Dermis microvascular lymphatic vessel endothelial cell (primary cell): ENCODE data around the gene CD83. TPM values are rescaled to one million over a fixed set of nuclear protein-coding genes. Genes with fewer than 3 reads are reported as not detected.
"Not testable (repeated sequence)": the region's sequence is repeated elsewhere in the genome, so short reads cannot be mapped to it uniquely, and the experiment has no call there.

Experiments used
- DNase-seq, 2 donors: peaks; one replicate each; pipeline versions ENCODE4 v3.0.0 to v3.0.0-alpha.2; 2010; ENCODE audit warnings: low read depth in 2 of 2
- total RNA-seq: library from RNA; depleted of rRNA; stranded (reverse); fragments of >200 nt; gene quantifications from 2 replicates; pipeline ENCODE4 v1.2.1, GENCODE V29; 2014

Gene CD83
- total RNA-seq, 1 donor from 2014 or later, result 2.1 TPM

DNA sequence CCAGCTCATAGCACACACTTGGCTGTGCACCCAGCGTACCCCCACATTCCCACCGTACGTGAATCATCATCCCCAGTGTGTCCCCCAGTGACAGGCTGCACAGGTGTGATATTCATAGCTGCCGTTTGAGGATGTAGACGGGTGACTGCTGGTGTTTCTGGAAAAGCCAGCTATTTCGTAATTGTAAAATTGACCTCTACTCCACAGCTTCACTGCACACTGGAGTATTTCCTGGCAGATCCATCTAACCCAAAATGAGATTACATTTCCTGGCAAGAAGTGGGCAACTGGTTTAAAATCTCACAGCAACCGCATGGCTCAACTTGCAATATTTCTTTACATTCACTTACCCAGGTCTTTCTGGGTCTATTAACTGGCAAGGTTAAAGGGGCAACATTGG lies 30.3 kb downstream of the CD83 start:
- no peak for DNase-seq

DNA sequence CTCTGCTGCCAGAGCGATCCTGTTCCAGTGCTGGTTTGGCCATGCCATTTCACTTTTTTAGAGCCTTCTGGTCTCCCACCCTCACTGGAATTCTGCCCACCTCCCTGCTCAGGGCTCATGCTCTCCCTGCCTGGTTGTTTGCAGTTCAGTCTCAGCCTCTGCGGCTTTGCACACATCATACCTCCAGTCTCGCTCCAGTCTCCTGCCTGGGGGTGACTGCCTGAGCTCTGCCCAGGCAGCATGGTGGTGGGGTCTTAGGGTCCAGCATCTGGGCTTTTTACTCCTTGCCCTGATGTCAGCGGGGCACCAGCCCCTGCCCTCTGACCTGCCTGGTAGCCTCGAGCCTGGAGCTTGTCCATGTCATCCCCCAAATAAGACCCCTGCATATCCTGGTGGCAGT lies 30.9 kb downstream of the CD83 start:
- no peak for DNase-seq

DNA sequence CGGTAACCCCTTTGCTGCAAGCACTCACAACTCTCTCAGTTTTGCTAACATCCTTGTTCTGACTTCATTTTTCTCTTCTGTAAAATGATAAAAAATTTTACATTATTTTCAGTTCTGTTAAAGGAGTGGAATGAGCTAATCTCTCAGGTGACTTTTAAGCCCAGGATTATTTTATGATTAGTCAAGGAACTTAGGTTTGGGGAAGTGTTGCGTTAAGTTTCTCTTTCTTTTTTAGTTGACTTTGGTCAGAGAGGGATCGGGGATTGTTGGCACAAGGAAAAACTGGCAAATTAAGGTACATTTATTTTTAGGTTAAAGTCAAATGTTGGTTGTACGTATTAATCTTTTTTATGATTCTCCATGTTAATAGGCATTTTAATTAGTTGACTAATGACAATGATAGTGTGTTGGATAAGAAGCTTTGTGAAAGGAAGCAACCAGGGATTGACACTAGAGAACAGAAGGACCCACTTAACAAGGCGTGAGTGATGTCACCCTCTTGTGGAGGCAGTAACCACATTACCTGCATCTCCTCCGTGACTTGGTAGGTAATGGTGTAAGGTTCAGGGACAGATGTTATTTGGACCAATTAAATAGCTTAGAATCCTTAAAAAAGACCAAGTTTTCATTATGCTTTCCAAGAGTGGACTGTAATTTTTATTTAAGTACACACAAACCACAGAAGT lies 31.6 kb downstream of the CD83 start:
- DNase-seq, result no peak

DNA sequence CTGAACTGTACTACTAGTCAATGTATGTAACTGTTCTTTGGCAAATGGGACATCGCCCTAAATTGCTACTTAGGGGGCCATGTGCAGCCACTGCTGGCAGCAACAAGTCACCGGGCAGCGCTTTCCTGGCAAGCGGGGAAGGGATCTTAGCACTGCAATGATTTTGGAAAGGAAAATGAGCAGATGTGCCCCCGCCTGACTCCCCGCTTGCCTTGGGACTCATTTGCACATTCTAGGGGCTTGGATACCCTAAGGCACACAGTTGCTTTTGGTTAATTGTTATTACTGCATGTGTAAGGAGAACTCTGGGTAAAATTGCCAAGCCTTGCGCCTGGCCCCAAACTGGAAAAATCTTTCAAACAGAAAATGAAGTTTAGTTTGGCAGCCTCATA lies 32.2 kb downstream of the CD83 start:
- DNase-seq, result no peak

DNA sequence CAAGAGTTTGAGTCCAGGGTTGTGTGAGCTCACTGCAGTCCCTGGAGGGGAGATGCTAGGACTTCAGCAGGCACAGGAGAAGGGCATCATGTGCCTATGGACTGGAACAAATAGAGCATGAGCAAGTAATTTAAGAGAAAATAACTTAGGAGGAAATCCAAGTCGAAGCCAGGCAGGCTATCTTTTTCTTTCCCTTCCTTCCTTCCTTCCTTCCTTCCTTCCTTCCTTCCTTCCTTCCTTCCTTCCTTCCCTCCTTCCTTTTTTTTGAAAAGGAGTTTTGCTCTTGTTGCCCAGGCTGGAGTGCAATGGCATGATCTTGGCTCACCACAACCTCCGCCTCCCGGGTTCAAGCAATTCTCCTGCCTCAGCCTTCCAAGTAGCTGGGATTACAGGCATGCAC lies 33.7 kb downstream of the CD83 start:
- not testable (repeated sequence) for DNase-seq

DNA sequence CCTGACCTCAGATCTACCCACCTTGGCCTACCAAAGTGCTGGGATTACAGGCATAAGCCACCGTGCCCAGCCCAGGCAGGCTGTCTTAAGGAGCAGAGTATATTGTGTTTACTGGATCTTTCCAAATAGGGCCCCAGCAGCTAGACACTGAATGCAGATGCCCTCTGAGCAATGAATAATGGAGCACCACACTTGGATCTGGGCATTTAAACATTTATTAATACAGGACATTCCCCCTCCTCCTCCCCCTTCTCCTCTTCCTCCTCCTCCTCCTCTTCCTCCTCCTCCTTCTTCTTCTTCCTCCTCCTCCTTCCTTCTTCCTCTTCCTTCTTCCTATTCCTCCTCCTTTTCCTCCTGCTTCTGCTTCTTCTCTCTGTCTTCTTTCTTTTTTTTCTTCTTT lies 34.2 kb downstream of the CD83 start:
- DNase-seq, result no peak

DNA sequence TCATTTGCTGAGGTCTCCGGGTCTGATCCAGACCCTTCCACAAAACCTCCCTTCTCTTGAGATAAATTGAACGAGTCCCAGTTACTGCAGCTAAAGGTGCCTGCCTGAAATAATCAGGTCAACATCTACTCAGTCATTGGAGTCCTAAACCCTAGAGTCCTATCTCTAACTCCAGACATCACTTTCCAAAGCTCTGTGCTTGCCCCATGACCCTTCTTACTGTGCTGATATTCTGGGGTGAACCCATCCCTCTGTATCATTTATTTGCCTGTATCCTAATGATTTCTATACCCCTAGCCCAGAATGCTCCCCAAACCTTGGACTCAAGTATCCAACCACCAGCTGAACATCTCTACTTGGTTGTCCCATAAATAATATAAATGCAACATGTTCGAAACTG lies 35.7 kb downstream of the CD83 start:
- no peak for DNase-seq

DNA sequence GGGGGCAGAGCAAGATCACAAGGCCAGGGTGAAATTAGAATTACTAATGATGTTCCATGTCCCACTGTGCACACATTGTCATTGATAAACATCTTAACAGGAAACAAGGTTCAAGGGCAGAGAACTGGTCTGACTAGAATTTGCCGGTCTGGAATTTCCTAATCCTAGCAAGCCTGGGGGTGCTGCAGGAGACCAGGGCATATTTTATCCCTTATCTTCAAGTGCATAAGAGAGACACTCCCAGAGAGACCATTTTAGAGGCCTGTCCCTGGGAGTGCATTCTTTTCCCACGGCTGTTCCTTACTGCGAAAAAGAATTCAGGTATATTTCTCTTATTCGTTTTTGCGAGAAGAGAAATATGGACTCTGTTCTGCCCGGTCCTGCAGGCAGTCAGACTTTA lies 41.5 kb downstream of the CD83 start:
- DNase-seq, result no peak

DNA sequence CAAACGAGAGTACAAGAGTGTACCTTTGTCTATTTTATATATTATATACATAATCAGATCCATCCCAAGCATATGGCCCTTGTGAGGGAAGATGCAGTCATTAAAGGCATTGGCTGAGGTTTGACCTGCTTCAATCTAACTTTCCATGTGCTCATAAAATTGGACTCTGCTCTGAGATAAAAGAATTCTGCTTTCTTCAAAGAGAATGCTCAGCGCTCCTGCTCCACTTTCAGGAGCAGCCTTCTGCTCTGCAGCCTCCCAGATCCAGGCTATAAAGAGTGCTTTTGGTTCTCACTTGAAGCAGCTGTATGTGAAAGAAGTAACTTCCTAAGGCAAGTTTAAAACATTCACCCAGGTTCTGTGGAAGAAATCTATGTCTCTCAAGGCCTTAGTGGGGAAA lies 45.3 kb downstream of the CD83 start:
- no peak for DNase-seq

DNA sequence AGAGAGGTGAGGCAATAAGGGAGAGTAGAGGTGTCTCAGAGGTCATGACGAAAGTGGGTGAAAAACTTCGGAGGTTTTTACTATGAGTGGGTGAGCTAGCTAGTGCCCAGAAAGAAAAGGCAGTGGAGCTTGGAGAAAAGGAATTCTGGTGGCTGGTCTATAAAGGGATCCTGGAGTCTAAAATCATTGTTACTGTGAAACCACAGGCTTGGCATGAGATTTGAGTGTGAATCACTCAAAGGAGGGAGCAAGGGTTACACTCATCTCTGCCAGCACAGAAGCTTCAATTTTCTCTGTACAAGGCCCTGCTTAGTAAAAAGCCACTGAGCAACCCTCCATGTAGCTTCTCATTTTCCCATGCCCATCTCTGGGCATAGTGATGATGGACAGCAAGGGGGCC lies 47.5 kb downstream of the CD83 start:
- no peak for DNase-seq

DNA sequence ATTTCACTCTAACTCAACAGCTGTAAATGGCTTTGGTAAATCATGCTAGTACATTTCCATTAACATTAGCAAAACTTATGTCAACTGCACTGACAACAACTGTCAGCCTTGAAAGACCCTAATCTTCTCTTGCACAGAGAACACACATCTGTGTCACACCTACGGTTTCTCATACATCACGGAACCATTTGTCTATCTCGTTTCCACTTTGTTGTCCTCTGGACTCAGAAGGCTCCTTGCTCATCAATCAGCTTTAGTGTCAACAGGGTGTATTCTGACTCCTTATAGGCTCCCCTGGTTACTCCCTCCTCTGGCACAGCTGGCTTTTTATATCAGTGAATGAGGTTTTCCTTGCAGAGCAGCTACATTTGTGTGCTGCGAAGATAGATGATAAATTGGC lies 49.3 kb downstream of the CD83 start:
- DNase-seq, result no peak

DNA sequence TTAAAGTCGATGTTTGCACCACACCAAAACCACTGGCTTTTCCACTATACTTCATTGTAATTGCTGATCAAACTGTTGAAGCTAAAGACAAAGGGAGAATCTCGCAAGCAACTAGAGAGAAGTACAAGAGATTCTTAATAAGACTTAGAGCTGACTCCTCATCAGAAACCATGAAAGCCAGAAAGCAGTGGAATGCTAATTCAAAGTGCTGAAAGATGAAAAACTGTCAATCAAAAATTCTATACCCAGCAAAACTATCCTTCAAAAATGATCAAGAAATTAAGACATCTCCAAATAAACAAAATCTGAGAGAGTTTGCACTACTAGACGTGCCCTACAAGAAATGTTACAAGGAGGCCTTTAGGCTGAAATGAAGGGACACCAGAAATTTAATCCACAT lies 52.6 kb downstream of the CD83 start:
- no peak for DNase-seq

DNA sequence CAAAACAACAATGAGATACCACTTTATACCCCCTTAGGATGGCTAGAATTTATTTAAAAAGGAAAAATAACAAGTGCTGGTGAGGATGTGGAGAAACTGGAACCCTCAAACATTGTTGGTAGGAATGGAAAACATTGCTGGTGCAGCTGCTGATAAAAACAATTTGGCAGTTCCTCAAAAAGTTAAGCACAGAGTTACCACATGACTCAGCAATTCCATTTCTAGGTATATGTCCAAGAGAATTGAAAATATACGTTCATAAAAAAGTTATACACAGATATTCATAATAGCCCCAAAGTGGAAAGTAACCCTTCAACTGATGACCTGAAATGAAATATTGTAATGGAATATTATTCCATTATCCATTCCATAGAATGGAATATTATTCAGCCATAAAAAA lies 55.0 kb downstream of the CD83 start:
- DNase-seq, result no peak

DNA sequence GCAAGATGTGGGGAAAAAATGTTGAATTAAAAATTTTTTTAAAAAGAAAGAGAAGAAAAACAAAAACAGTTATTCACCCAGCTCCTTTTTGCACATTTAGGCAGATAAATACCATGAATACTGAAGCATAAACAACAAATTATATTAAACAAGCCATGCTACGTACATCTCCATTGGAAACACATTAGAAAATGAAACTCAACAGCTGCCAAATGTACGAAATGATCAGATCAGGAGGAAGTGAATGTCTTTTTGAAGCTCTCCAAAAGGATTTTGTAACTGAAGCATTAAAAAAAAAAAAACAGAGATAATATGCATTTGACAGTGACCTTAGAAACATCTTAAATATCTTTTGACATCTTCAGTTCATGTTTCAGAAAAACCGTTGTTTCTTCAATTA lies 56.7 kb downstream of the CD83 start:
- no peak for DNase-seq

DNA sequence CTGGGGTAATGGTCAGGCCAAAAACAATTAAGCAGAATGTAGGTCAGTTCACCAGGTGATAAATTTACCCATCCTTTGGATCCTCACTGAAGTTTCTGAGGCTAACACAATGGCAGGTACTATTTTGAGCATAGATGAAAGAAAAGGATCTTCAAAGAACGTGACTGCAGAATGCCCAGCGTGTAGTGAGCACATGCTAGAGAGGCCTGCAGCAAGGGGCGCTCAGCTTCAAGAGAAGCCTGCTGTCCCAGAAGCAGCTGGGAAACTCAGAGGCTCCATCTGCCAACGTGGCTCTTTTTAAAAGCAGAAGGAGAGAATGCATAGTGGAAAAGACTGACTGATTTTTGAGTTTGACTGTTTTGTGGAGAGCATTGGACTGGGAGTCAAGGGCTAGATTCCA lies 57.4 kb downstream of the CD83 start:
- no peak for DNase-seq

DNA sequence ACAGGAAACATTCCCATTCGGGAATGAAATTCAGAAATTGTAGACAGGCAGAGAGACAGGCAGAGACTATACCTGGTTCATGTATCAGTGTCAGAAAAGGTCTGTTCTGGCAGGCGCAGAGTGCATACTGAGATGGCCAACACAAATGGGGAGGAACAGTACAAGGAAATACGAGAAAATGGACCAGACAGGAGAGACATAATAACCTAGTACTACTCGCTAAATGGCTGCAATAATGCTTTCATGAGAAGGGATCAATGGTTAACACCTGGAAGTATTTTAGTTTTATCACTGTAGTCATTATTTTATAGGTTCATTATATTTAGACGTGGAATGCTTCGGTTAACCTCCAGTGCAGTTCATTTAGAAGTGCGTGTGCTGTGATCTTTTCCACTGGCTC lies 58.9 kb downstream of the CD83 start:
- no peak for DNase-seq

DNA sequence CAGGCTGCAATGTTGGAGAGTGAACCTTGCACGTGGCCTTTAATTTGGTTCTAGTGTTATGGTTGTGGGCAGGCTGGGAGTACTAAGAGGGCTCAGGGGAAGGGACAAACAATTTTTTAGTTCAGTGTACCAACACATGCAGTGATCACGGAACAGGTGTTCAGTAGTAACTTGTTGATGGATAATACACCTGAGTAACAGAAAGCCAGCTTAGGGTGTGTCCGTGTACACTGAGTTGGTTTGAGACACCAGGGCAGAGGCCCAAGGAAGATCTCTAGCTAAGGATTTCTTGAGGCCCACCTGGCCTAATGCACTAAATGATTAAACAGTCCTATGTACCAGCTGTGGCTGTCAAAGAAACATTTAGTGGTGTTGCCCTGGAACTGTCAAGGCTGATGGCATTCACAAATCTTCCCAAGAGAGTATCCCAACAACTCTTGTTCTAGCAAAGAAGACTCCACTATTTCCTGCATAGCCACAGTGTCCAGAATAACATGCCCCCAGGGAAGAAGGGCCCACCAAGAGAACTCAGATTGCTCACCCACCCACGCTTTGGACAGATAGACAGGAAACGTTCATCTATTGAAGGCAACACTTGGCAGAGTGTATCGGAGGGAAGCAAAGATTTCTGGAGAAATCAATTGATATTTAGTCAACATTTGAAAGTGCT lies 60.0 kb downstream of the CD83 start:
- DNase-seq, result no peak

DNA sequence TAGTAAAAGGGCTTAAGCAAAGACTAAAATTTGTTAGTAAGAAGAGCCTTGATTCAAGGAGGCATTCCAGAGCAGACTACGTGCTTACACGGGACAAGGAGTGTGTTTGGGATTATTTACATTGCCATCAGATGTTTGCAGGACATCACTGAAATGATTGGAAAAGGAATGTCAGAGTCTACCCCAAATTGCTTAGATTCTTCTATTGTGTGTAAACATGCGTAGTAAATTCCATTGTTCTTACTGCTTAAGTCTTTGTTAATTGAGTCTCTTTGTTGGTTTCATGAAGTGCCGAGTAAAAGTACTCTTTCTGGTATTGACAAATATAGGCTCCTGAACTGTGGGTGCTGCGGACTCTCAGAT lies 60.5 kb downstream of the CD83 start:
- no peak for DNase-seq

DNA sequence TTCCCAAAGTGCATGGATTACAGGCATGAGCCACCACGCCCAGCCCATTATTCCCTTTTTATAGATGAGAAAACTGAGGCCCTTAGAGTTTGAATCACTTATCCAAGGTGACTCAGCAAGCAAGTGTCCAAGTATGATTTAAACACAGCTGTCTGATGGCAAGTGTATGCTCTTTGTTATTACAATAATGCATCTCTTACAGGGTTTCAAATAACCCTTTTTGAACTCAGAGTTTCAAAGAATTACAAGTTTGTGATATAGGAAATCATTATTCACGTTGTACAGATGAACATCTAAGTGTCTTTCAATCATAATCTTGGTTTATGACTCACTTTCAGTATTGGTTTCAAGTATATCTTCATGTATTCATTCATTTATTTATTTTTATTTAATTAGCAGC lies 63.0 kb downstream of the CD83 start:
- DNase-seq, result no peak

DNA sequence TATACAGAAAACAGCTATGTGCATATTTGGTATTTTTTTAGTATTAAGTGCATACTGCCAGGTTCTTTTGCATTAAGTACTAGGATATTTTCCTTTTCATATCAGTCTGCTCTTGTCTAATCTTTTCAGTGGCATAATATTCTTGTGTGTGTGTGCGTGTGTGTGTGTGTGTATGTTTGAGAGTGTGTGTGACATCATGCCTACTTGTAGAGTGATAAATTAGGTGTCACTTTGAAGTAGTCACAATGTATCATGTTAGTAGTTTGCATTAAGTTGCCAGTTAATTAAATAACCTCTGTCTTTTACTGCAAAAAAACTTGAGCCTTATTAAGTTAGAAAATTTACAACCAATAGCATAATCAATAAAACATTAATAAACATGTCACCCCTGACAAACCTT lies 65.3 kb downstream of the CD83 start:
- DNase-seq, result no peak
